MG63 (cell line): Measurements from ENCODE around the gene TSSK6. TPM values are rescaled to one million over a fixed set of nuclear protein-coding genes. Genes with fewer than 3 reads are reported as not detected.
"Not testable (repeated sequence)": the region's sequence is repeated elsewhere in the genome, so short reads cannot be mapped to it uniquely, and the experiment has no call there.

Source experiments
- DNase-seq: peaks from one replicate; pipeline ENCODE4 v3.0.0-alpha.2; 2020
- H3K27me3 ChIP-seq: fragments of 250-450 bp; sonication (Bioruptor Pico); 2 replicates; pipeline ENCODE4 v1.5.1; 2020; ENCODE audit warnings: mild to moderate bottlenecking, moderate library complexity
- H3K36me3 ChIP-seq: fragments of 250-450 bp; sonication (Bioruptor Pico); 2 replicates; pipeline ENCODE4 v1.5.1; 2020; ENCODE audit warnings: mild to moderate bottlenecking, moderate library complexity
- H3K4me3 ChIP-seq: fragments of 250-450 bp; sonication (Bioruptor Pico); 2 replicates; pipeline ENCODE4 v1.5.1; 2020; ENCODE audit warnings: mild to moderate bottlenecking, moderate library complexity
- H3K9me3 ChIP-seq: fragments of 250-450 bp; sonication (Bioruptor Pico); 2 replicates; pipeline ENCODE4 v1.5.1; 2020; ENCODE audit warnings: mild to moderate bottlenecking, moderate library complexity
- total RNA-seq: library from RNA; depleted of rRNA; stranded (reverse); fragments of >200 nt; shearing (Covaris generic); gene quantifications from 2 replicates; pipeline ENCODE4 v1.2.3, GENCODE V29; 2014; ENCODE audit warnings: low replicate concordance

TSSK6 gene
- total RNA-seq, 1 experiment from 2014 or later: 9.0 TPM

DNA sequence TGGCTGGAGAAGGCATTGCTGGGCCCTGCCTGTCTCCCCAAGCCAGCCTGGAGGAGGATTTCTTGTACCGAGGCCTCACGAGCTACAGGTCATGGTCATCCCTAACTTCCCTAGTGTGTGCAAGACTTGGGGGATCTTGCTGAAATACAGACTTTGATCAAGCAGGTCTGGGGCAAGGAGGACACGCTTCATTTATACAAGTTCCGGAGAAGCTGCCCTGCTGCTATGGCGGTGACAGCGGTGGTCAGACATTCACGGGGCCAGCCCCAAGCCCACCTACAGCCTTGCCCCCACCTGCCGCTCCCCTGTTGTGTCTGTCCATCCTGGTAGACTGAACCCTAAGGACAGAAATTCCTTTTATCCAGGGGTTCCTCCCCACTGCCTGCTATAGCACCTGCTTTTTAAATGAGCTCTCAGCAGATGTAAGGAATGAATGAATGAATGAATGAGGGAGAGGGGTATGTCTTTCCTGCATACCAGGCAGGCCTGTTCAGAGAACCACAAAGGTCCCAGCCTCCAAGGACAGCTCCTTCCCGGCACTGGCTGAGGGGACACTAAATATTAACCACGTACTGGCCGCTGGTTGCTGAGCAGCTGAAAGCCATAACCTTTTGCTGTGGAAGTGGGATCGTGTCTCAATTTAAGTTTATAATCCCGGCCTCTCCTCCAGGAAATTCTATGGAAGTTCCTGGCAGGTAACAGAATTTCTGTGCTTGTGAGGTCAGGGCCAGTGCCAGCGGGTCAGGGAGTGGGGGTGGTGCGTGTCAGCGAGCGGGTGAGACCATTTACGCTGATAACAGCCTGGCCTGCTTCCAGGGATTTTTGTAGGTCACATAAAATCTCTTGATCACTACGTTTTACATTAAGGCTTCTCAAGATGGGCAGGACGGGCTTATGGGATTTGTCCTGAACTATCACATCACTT lies 27.1 kb downstream of the TSSK6 start:
- H3K4me3 ChIP-seq: no peak overlapping the region
- no peaks in the 10 kb centered on the region for H3K27me3 ChIP-seq
- no peak for DNase-seq
- H3K36me3 ChIP-seq: peaks cover 42% of the 10 kb centered on the region
- no peaks in the 10 kb centered on the region for H3K9me3 ChIP-seq

DNA sequence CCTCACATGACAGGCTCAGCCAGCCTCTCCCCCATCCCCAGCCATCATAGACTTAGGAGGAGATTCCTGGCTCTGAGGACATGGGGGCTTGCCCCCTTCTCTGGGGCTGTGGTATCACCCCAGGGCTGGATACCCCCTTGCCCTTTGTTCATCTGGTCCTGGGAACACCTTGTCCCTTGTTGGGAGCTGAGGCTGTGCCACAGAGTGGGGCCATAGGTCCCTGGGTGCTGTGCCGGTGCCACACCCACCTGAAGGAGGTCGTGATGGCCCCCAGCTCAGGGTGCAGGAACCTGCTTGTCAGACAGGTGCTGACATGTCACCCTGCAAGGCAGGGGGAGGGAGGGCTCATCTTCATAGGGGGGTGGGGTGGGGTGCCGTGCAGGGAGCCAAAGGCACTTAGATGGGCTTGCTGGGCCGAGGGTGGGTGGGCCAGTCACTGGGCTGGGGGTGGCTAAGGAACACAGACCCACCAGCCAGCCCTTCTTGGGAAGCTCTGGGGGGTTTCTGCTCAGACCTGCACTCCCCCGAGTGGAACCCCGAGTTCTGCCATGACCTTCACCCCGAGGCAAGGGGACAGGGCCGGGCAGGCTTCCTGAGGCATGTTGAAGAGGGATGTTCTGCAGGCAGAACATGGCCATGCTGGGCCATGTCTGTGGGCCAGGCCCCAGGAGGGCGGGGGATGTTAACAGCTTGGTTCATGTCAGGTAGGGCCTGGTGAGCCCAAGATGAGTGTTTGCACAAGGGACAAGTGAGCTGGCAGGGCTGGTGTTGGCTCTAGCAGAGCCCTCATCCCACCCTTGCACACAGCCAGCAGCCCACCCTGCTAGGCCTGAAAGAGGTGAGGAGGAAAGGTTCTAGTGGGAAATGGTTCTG lies 28.0 kb downstream of the TSSK6 start:
- Histone ChIP-seq H3K36me3 (peaks cover 44% of the 10 kb centered on the region), H3K9me3 (no peaks in the 10 kb centered on the region), H3K4me3 (no peak overlapping the region), H3K27me3 (no peaks in the 10 kb centered on the region)
- DNase-seq: no peak

DNA sequence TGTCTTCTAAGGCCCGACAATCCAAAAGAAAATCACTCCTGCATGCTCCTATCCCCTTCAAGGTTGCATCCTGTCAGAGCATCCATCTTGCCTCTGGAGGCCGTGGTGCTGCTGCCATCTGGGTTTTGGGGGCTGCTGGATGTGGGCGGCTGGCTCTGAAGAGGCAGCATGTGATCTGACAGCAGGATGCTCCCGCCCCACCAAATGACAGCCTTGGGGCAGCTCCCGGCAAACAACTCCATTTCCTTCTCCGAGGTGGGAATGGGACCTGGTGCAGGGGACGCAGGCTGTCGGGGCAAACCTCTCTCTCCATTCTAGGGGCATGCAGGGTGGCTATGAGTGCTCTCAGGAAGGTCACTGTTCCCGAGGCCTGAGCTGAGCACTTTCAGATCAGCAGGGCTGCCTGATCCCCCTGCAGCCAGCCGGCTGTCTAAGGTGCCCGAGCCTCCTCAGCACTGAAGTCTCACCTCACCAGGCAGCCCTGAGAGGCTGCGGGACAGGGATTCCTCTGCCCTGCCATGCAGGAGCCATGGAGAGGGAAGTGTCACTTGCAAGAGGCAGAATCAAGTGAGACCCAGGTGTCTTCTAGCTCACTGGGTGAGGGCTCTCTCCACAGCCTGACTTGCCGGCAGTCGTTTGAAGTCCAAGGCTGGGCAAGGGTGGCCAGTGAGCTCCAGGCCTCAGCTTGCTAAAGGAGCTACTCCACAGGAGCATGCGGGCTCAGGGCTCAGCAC lies 28.8 kb downstream of the TSSK6 start:
- Histone ChIP-seq H3K4me3 (no peak overlapping the region), H3K27me3 (no peaks in the 10 kb centered on the region), H3K36me3 (peaks cover 50% of the 10 kb centered on the region), H3K9me3 (no peaks in the 10 kb centered on the region)
- DNase-seq: no peak

DNA sequence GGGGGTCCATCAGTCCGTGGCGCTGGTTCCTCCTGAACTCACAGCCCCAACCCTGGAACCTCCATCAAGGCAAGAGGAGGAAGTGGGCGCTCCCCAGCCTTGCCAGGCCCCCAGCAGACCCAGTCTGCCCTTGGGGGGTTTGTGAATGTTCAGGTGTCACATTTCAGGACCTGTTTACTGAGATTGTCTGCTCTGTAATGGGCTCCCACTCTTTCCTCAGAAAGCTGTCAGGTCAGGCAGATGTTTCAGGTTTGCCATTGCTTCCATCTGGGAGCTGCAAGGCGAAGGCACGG lies 29.4 kb downstream of the TSSK6 start:
- H3K36me3 ChIP-seq: peaks cover 50% of the 10 kb centered on the region

DNA sequence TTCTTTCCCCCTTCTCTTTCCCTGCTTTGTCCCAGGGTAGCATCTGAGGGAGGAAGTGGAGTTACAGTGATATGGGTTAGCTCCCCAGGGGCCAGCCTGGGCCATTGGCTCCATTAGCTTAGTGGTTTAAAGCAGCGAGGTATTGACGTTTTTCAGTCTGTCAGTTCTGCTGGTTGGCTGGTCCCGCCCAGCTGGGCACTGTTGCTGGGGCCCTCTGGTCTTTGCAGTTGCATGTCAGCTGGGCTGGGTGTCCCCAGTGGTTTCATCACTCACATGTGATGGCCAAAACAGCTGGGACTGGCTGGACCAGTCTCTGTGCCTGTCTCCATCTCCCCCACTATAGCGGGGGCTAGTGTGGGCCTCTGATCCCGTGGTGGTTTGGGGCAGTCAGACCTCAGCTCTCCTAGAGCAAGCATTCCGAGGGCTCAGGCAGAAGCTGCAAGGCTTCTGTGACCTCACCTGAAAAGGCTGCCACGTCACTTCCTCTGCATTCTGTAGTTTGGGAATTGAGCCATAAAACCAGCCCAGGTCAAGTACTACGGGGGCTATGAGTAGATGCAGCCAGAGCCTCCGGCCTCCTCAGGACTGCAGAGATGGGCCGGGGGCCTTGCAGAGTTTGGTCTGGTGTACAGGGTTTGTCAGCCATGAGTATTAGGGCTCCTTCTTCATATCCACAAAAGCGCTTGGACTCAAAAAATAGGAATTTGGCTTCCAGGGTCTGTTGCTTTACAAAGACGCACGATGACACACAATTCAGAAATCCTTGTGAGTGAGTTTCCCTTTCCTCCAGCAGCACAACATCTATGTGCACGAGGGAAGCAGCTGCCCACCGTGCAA lies 30.0 kb downstream of the TSSK6 start:
- Histone ChIP-seq H3K27me3 (no peaks in the 10 kb centered on the region), H3K4me3 (no peak overlapping the region), H3K36me3 (peaks cover 51% of the 10 kb centered on the region), H3K9me3 (no peaks in the 10 kb centered on the region)
- DNase-seq: no peak

More for the DNA sequence above, 29.4 kb downstream of the TSSK6 start:
- Histone ChIP-seq H3K9me3 (no peaks in the 10 kb centered on the region), H3K4me3 (no peak overlapping the region), H3K27me3 (no peaks in the 10 kb centered on the region)
- DNase-seq: no peak

DNA sequence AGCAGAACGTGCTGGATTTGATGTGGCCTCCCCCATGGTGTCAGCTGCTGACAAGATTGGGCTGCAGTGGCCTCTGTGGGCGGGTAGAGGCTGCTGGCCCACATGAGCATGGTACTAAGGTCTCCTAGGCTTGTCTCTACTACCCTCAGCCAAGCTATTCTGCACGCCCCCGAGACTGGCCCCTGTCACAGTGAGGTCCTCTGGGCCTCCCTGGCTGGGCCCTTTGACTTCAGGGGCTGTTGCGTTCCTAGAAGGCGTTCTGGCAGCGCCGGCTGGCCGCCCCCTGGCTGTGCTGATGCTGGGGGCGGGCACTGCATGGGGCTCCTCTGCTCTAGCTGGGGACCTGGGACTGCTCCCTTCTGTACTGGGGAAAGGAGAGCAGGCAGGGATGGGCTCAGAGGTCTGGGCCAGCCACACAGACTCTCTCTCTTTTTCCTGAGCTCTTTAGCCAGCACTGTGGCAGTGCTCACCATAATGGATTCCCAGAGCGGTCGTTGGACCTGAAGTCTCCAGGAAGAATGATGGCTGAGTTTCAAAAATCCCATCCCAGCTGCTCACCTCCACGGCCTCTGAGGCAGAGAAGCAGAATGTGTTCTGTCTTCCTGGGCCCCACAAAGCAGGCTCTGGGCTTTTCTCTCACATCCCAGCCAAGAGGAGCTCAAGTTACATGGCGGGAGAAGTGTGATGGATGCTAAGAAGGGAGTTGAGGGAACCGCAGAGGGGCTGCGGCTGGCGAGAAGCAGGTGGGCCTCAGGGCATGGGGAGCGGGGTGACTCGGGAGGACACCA lies 32.3 kb downstream of the TSSK6 start:
- DNase-seq: no peak
- no peak overlapping the region for H3K4me3 ChIP-seq
- H3K9me3 ChIP-seq: no peaks in the 10 kb centered on the region
- H3K36me3 ChIP-seq: peaks cover 61% of the 10 kb centered on the region
- H3K27me3 ChIP-seq: no peaks in the 10 kb centered on the region

DNA sequence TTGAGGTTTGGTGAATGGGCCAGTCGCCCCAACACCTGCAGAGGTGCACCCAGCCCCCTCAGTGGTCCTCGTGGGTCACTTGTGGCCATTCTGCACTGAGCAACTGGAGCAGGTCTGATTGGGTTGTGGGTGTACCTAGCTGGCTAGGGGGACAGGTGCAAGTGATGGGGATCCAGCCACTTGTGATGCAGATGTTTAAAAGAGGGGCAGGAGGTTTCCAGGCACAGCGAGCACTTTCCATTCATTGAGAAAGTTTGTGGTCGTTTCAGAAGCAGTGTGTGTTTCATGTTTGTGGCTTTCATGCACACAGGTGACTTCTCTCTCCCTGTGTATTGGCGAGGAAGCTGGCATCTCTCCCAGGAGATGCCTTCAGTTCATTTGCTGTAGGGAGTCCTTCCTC lies 34.7 kb downstream of the TSSK6 start:
- H3K36me3 ChIP-seq: peaks cover 70% of the 10 kb centered on the region
- no peak for DNase-seq
- no peaks in the 10 kb centered on the region for H3K27me3 ChIP-seq
- H3K9me3 ChIP-seq: no peaks in the 10 kb centered on the region
- no peak overlapping the region for H3K4me3 ChIP-seq

DNA sequence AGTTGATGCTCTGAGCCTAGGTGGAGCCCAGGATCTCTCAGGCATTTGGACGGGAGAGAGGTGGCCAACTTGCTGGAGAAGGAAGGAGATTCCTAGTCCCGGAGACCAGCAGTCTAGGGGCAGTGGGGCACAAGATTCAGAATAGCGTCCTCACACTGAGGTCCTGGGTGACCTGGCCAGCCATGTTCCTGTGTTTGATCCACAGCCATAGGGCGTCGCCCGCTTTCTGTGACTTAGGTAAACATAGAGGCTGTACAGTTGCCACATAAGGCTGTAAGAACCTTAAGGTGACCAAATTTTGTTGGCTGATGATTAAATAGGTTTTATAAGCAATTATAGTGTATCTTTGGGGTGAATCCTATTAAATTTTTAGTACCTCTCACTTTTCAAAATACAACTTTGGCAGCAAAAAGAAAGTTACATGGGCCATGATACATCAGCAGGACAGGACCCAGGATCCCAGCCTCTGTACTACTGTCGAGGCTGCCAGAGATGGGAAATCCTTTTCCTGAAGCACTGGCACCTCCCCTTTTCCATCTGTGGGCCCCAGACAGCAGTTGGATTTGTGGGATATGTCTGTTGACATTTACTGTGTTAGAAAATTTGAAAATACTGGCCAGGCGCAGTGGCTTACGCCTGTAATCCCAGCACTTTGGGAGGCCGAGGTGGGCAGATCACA lies 37.5 kb downstream of the TSSK6 start:
- no peak for DNase-seq
- Histone ChIP-seq H3K27me3 (no peaks in the 10 kb centered on the region), H3K4me3 (no peak overlapping the region)

DNA sequence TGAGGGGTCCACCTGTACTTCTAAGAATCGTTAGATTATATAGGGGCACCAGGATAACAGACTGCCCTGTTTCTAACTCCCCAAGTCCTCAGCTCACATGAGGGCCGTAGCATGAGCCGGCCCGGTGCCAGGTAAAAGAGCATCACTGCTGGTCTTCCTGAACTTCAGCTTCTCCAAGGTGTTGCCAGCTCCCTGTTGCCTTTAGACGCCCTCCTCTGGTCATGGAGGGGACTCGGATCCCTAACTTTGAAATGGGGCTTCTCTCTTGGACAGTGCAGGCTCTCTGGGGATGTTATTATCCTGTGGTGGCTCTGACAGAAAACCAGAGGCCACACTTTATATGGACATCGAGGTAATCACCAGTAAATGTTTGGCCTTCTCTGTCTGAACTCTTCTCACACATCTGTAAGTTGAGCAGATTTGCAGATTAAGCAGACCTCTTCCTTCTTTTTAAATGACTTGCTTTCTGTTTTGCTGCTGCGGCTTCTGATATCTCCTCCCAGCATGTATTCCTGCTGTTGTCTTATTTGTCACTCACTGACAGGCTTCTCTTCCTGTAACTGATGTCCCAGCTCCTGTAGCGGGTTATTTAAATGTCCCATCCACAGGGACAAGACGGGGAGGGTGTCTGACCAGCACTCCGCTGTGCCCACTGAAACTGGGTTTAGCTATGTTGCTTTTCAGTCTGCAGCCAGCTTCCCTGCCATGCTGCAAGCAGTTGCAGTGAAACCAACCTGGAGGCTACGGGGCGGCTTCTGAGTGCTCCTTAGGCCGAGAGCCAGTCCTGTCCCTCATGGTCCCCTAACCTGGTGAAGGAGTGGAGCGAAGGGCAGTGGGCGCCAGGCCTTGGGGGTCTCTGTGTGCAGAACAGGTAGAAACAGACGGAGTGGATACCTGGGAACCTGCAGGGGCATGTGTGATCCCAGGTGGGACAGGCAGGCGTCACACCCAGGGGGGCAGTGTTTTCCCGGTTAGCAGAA lies 39.2 kb downstream of the TSSK6 start:
- DNase-seq: no peak
- no peaks in the 10 kb centered on the region for H3K27me3 ChIP-seq
- peaks cover 74% of the 10 kb centered on the region for H3K36me3 ChIP-seq
- no peaks in the 10 kb centered on the region for H3K9me3 ChIP-seq
- H3K4me3 ChIP-seq: no peak overlapping the region

More for the DNA sequence above, 37.5 kb downstream of the TSSK6 start:
- Histone ChIP-seq H3K36me3 (peaks cover 78% of the 10 kb centered on the region), H3K9me3 (no peaks in the 10 kb centered on the region)

DNA sequence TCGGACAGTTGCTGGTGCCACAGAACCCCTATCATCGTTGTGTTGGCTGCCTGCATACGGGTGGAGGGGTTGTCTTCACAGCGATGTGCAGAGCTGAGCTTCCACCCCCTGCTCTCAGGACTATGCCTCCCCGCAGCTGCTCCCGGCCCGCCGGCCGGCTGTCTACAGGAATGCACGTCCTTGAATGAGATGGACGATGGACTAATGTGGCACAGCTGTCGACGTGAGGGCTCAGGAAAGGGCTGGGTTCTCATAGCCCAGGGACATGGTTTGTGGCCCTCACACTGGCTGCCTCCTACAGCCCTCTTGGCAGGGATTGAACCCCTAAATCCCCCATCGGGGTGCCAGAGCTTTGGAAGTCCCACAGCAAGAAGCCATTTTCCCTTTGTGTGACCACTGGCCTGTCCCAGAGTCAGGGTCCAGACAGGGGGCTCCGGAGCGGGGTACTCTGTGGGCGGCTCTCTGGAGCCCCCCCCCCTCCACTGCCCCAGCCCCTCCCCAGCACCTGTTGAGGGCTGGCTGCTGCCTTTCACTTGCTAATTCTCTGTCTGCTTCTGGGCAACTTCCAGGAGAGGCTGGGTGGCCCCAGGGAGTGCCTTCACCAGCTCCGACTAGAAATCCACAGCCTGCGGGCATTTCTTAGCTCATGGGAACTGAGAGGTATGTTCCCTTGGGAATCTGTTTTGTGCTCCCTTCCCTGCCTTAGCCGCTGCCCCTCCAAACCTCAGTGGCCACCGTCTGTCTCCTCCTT lies 40.2 kb downstream of the TSSK6 start:
- H3K4me3 ChIP-seq: no peak overlapping the region
- no peaks in the 10 kb centered on the region; the same call in 1 of the 2 replicates for H3K9me3 ChIP-seq
- no peaks in the 10 kb centered on the region for H3K27me3 ChIP-seq
- peaks cover 73% of the 10 kb centered on the region for H3K36me3 ChIP-seq
- DNase-seq: no peak

DNA sequence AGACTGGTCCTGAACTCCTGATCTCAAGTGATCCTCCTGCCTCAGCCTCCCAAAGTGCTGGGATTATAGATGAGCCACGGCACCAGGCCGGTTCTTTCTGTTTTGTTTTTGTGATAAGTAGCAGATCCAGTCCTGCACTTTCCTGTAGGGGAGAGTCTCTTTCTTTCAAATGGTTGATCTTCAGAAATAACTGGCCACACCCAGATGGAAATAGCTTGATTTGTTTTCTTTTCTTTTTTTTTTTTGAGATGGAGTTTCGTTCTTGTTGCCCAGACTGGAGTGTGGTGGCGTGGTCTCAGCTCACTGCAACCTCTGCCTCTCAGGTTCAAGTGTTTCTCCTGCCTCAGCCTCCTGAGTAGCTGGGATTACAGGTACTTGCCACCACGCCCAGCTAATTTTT lies 43.2 kb downstream of the TSSK6 start:
- not testable (repeated sequence) for DNase-seq, H3K4me3 ChIP-seq, H3K27me3 ChIP-seq
- peaks cover 81% of the 10 kb centered on the region for H3K36me3 ChIP-seq
- H3K9me3 ChIP-seq: peaks cover 28% of the 10 kb centered on the region

DNA sequence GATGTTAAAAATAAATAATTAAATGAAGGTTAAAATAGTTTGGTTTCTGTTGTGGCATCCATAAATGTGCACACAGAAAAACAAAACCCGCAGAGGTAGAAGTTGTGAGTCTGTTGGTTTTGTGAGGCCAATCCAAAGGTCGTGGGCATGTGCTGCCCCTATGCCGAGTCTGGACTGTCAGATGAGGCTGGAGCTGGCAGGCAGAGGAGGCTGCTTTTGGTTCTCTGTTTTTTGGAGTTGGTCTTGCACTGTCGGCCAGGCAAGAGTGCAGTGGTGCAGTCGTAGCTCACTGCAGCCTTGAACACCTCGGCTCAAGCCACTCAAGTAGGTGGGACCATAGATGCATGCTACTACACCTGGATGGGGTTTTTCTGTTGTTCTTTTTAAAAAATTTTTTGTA lies 43.7 kb downstream of the TSSK6 start:
- peaks cover 81% of the 10 kb centered on the region for H3K36me3 ChIP-seq
- DNase-seq: no peak

DNA sequence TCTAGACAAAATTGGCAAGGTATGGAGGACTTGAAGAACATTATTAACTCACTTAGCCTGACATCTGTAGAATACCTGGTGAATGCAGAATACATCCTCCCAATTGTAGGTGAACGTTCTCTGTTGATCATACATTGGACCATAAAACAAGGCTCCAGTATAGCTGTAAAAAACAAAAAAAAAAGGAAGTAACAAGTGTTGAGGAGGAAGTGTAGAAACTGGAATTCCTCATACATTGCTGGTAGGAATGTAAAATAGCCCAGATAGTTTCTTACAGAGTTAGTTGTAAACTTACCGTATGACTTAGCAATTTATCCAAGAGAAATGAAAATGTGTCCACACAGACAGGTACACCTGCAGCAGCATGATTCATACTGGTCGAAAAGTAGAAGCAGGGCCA lies 44.8 kb downstream of the TSSK6 start:
- Histone ChIP-seq H3K9me3 (peaks cover 43% of the 10 kb centered on the region), H3K36me3 (peaks cover 87% of the 10 kb centered on the region), H3K4me3 (no peak overlapping the region), H3K27me3 (no peaks in the 10 kb centered on the region)
- no peak for DNase-seq

More for the DNA sequence above, 43.7 kb downstream of the TSSK6 start:
- H3K27me3 ChIP-seq: no peaks in the 10 kb centered on the region
- no peak overlapping the region for H3K4me3 ChIP-seq
- H3K9me3 ChIP-seq: peaks cover 32% of the 10 kb centered on the region
